IMR-90 (cell line): ENCODE measurements around the gene UBASH3B. TPM values are rescaled to one million over a fixed set of nuclear protein-coding genes. Genes with fewer than 3 reads are reported as not detected.

Experiments
- ATAC-seq: fragments of 200-7000 bp; cut with Tn5 transposase; 2 replicates; pipeline ENCODE4 v1.9.1; 2020; ENCODE audit warnings: low read depth, mild to moderate bottlenecking, moderate library complexity
- BruUV-seq: library from RNA; stranded (reverse); fragments of 400-500 nt; replicated peaks from 2 replicates; lab custom pipeline; 2021; lab: Mats Ljungman, UMichigan
- CTCF ChIA-PET: fragments of 300-600 bp; formaldehyde crosslinking; extraction: SDS; loops from one replicate; lab custom pipeline; 2021; ENCODE audit warnings: antibody characterized with exemption; lab: Yijun Ruan, JAX
- POLR2A ChIA-PET: fragments of 300-600 bp; sonication (Branson Sonifier 250); formaldehyde crosslinking; loops from one replicate; lab custom pipeline; 2022; ENCODE audit warnings: antibody characterized with exemption; ENCODE audit not compliant: unreplicated experiment; lab: Charles Lee
- DNase-seq: peaks from one replicate; pipeline ENCODE4 v3.0.0; 2013
- H2AFZ ChIP-seq: replicated peaks from 2 replicates; pipeline ENCODE3; 2013; ENCODE audit warnings: low read length, mild to moderate bottlenecking; ENCODE audit not compliant: poor library complexity
- H2AK5ac ChIP-seq: 2 replicates; pipeline ENCODE4 v1.6.1; 2013; ENCODE audit warnings: low read depth, low read length, inconsistent platforms
- H2AK9ac ChIP-seq: replicated peaks from 2 replicates; pipeline ENCODE3; 2013; ENCODE audit warnings: mild to moderate bottlenecking, low read depth, low read length, moderate library complexity; ENCODE audit not compliant: poor library complexity
- H2BK120ac ChIP-seq: 2 replicates; pipeline ENCODE4 v1.6.1; 2013; ENCODE audit warnings: low read depth, low read length, inconsistent platforms
- H2BK15ac ChIP-seq: 3 replicates; pipeline ENCODE4 v1.6.1; 2013; ENCODE audit warnings: low read depth, low read length, inconsistent platforms
- H2BK20ac ChIP-seq: 2 replicates; pipeline ENCODE4 v1.6.1; 2013; ENCODE audit warnings: low read depth, mild to moderate bottlenecking, inconsistent platforms, low read length, moderate library complexity
- H2BK5ac ChIP-seq: 2 replicates; pipeline ENCODE4 v1.6.1; 2013; ENCODE audit warnings: mild to moderate bottlenecking, low read depth, low read length, inconsistent platforms; ENCODE audit not compliant: poor library complexity, severe bottlenecking
- H3K14ac ChIP-seq: replicated peaks from 2 replicates; pipeline ENCODE4 v1.6.1; 2013; ENCODE audit warnings: low read depth, low read length, inconsistent platforms
- H3K18ac ChIP-seq: 2 replicates; pipeline ENCODE4 v1.6.1; 2013; ENCODE audit warnings: low read depth, low read length, control low read depth
- H3K23ac ChIP-seq: 2 replicates; pipeline ENCODE4 v1.6.1; 2013; ENCODE audit warnings: low read depth, low read length, inconsistent platforms
- H3K27ac ChIP-seq: 2 replicates; pipeline ENCODE4 v1.5.1; 2013; ENCODE audit warnings: mild to moderate bottlenecking, control low read depth, low read length; ENCODE audit not compliant: insufficient read depth
- H3K27me3 ChIP-seq: 2 replicates; pipeline ENCODE4 v1.6.1; 2013; ENCODE audit warnings: low read length; ENCODE audit not compliant: control insufficient read depth, insufficient read depth
- H3K36me3 ChIP-seq: 2 replicates; pipeline ENCODE4 v1.6.1; 2013; ENCODE audit warnings: low read length, mixed read lengths; ENCODE audit not compliant: control insufficient read depth, insufficient read depth
- H3K4ac ChIP-seq: 2 replicates; pipeline ENCODE4 v1.6.1; 2013; ENCODE audit warnings: low read depth, low read length, inconsistent platforms
- H3K4me1 ChIP-seq: 2 replicates; pipeline ENCODE4 v1.6.1; 2013; ENCODE audit warnings: low read length, mixed read lengths; ENCODE audit not compliant: control insufficient read depth, insufficient read depth
- H3K4me2 ChIP-seq: 2 replicates; pipeline ENCODE4 v1.6.1; 2013; ENCODE audit warnings: low read depth, mild to moderate bottlenecking, control low read depth, low read length, moderate library complexity
- H3K4me3 ChIP-seq: 2 replicates; pipeline ENCODE4 v1.5.1; 2013; ENCODE audit warnings: low read depth, mild to moderate bottlenecking, control low read depth, low read length, moderate library complexity; ENCODE audit not compliant: insufficient read depth
- H3K56ac ChIP-seq: 2 replicates; pipeline ENCODE4 v1.6.1; 2013; ENCODE audit warnings: low read length, inconsistent platforms; ENCODE audit not compliant: insufficient read depth; ENCODE audit errors: extremely low read depth
- H3K79me1 ChIP-seq, 2 experiments: 2 replicates each; pipeline ENCODE4 v1.6.1; 2013; ENCODE audit warnings: low read length in 2 of 2, inconsistent platforms in 1 of 2, low read depth in 1 of 2
- H3K9ac ChIP-seq: 2 replicates; pipeline ENCODE4 v1.6.1; 2013; ENCODE audit warnings: low read depth, low read length, control low read depth
- H3K9me1 ChIP-seq: 2 replicates; pipeline ENCODE4 v1.6.1; 2013; ENCODE audit warnings: low read length, inconsistent platforms; ENCODE audit not compliant: insufficient read depth
- H3K9me3 ChIP-seq: 2 replicates; pipeline ENCODE4 v1.6.1; 2013; ENCODE audit warnings: low read length; ENCODE audit not compliant: control insufficient read depth, insufficient read depth
- H4K20me1 ChIP-seq: 2 replicates; pipeline ENCODE4 v1.6.1; 2013; ENCODE audit warnings: low read length, inconsistent platforms; ENCODE audit not compliant: insufficient read depth
- H4K5ac ChIP-seq: 2 replicates; pipeline ENCODE4 v1.6.1; 2013; ENCODE audit warnings: mild to moderate bottlenecking, low read depth, low read length, control low read depth
- H4K8ac ChIP-seq, 2 experiments: 2 replicates each; pipeline ENCODE4 v1.6.1; 2013; ENCODE audit warnings: low read depth in 2 of 2, low read length in 2 of 2, control low read depth in 1 of 2, inconsistent platforms in 1 of 2
- H4K91ac ChIP-seq: 2 replicates; pipeline ENCODE4 v1.6.1; 2013; ENCODE audit warnings: low read depth, low read length, inconsistent platforms; ENCODE audit not compliant: insufficient read depth
- BHLHE40 ChIP-seq: fragments of 150-350 bp; IDR thresholded peaks from 2 replicates; pipeline ENCODE4 v1.6.1; 2016; ENCODE audit warnings: mild to moderate bottlenecking, low read depth, low read length
- CHD1 ChIP-seq: IDR thresholded peaks from 2 replicates; pipeline ENCODE4 v1.6.1; 2012; ENCODE audit warnings: low read depth, low read length, improper control_type of control experiment
- FOS ChIP-seq: fragments of 150-350 bp; IDR thresholded peaks from 2 replicates; pipeline ENCODE4 v1.6.1; 2016; ENCODE audit warnings: low read depth, low read length
- MAZ ChIP-seq: IDR thresholded peaks from 2 replicates; pipeline ENCODE4 v1.6.1; 2012; ENCODE audit warnings: low read depth, mild to moderate bottlenecking, low read length, improper control_type of control experiment, moderate library complexity, borderline replicate concordance
- NFE2L2 ChIP-seq: fragments of 150-350 bp; IDR thresholded peaks from 2 replicates; pipeline ENCODE4 v1.6.1; 2016; ENCODE audit warnings: low read depth, mild to moderate bottlenecking, low read length
- POLR2A ChIP-seq: IDR thresholded peaks from 2 replicates; pipeline ENCODE4 v1.6.1; 2012; ENCODE audit warnings: mild to moderate bottlenecking, low read depth, low read length
- SMC3 ChIP-seq: fragments of 150-350 bp; IDR thresholded peaks from 2 replicates; pipeline ENCODE4 v1.6.1; 2016; ENCODE audit warnings: low read depth, mild to moderate bottlenecking, antibody characterized with exemption, low read length, moderate library complexity
- WGBS, 2 experiments: methylation state at CpG; one replicate each; pipeline versions ENCODE4 v1.1.5 to v1.1.7; 2013; ENCODE audit warnings: missing lambda C conversion rate in 2 of 2; ENCODE audit not compliant: insufficient read length in 1 of 2; ENCODE audit errors: extremely low coverage in 2 of 2; 5-methylcytosine and 5-hydroxymethylcytosine counted together
- dilution Hi-C: fragments of 300-500 bp; cut with HindIII; formaldehyde crosslinking; loops from one replicate; pipeline ENCODE4 v1.14.3; 2018; ENCODE audit warnings: low sequenced_read_pairs; ENCODE audit not compliant: unreplicated experiment
- in situ Hi-C: fragments of 300-500 bp; cut with MboI; formaldehyde crosslinking; loops from 3 replicates; pipeline ENCODE4 v1.14.3; 2019; ENCODE audit warnings: low sequenced_read_pairs, inconsistent platforms, mixed read lengths
- intact Hi-C: fragments of 100-400 bp; cut with micrococcal nuclease; formaldehyde crosslinking; loops from 2 replicates; pipeline ENCODE4 v1.10.0; 2022
- polyA plus RNA-seq, 3 experiments: library from polyadenylated mRNA; depleted of rRNA; stranded (reverse); fragments of >200 nt; gene quantifications; 2 replicates each; pipeline ENCODE4 v1.2.3, GENCODE V29; 2012; ENCODE audit warnings: low replicate concordance in 1 of 3
- total RNA-seq: library from RNA; depleted of rRNA; stranded (reverse); fragments of >200 nt; gene quantifications from 2 replicates; pipeline ENCODE4 v1.2.3, GENCODE V29; 2012
- TF ChIP-seq, protein P1 (sequence below): fragments of 150-350 bp; IDR thresholded peaks from 2 replicates; pipeline ENCODE4 v1.6.1; 2017; ENCODE audit warnings: mild to moderate bottlenecking, antibody characterized with exemption, low read length, low read depth

UBASH3B gene
- total and polyA plus RNA-seq, 2 of the 4 experiments (the other 2 are of a cell fraction) = 27.2 to 48.0 TPM

GRCh38 chr11:122822241-122822640, 166.7 kb downstream of the UBASH3B start:
- Histone ChIP-seq H3K27ac (no peak overlapping the region), H2AK5ac (no peak overlapping the region), H3K36me3 (no peaks in the 10 kb centered on the region), H2BK15ac (no peak overlapping the region), H3K4me3 (no peak overlapping the region), H2AFZ (no peak overlapping the region), H3K4ac (no peak overlapping the region), H2AK9ac (no peak overlapping the region), H3K18ac (no peak overlapping the region), H3K14ac (no peak overlapping the region), H4K5ac (no peak overlapping the region), H3K27me3 (no peaks in the 10 kb centered on the region), H3K9ac (no peak overlapping the region), H3K23ac (no peak overlapping the region), H3K9me3 (peaks cover 4% of the 10 kb centered on the region), H2BK20ac (no peak overlapping the region), H4K8ac (no peak overlapping the region), H3K56ac (no peak overlapping the region), H3K9me1 (no peaks in the 10 kb centered on the region), H3K4me2 (no peak overlapping the region), H4K20me1 (no peaks in the 10 kb centered on the region), H3K79me1 (no peaks in the 10 kb centered on the region), H4K91ac (no peak overlapping the region), H2BK120ac (no peak overlapping the region), H3K4me1 (no peaks in the 10 kb centered on the region), H2BK5ac (no peak overlapping the region)
- no peak for ATAC-seq
- CTCF ChIA-PET = no interaction called here
- POLR2A ChIA-PET = no interaction called here
- intact Hi-C loops (no loop called here), dilution Hi-C loops (no loop called here), in situ Hi-C loops (no loop called here)
- no peak for DNase-seq
- BruUV-seq = no TSS peak
- WGBS, 2 experiments = no CpG with 5 or more reads among the region's 1 CpG
- TF ChIP-seq SMC3 (no peak), POLR2A (no peak), NFE2L2 (no peak), CHD1 (no peak), FOS (no peak), MAZ (no peak), BHLHE40 (no peak)
- TF ChIP-seq, protein P1, sequence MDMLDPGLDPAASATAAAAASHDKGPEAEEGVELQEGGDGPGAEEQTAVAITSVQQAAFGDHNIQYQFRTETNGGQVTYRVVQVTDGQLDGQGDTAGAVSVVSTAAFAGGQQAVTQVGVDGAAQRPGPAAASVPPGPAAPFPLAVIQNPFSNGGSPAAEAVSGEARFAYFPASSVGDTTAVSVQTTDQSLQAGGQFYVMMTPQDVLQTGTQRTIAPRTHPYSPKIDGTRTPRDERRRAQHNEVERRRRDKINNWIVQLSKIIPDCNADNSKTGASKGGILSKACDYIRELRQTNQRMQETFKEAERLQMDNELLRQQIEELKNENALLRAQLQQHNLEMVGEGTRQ = no peak
